Measurements from ENCODE around the gene MSANTD2. TPM values are rescaled to one million over a fixed set of nuclear protein-coding genes. Genes with fewer than 3 reads are reported as not detected.

Gene MSANTD2
- polyA plus RNA-seq, 4 donors = 24.3 to 47.6 (median 33.8) TPM

- no peak for DNase-seq (ENCODE audit: low read depth in 4 of 4, low spot score in 2 of 4)
Measured at GRCh38 chr11:124756033-124756752, 44.0 kb downstream of the MSANTD2 start.

- no peak for DNase-seq (ENCODE audit: low read depth in 4 of 4, low spot score in 2 of 4)
Measured at GRCh38 chr11:124754710-124755109, 45.5 kb downstream of the MSANTD2 start.

- DNase-seq (ENCODE audit: low read depth in 4 of 4, low spot score in 2 of 4) = no peak
Measured at GRCh38 chr11:124754309-124754708, 45.9 kb downstream of the MSANTD2 start.

GRCh38 chr11:124753624-124754023 lies 46.6 kb downstream of the MSANTD2 start:
- no peak for DNase-seq (ENCODE audit: low read depth in 4 of 4, low spot score in 2 of 4)

- DNase-seq (ENCODE audit: low read depth in 4 of 4, low spot score in 2 of 4) = no peak
Measured at GRCh38 chr11:124753205-124753604, 47.0 kb downstream of the MSANTD2 start.

GRCh38 chr11:124752471-124753102 lies 47.6 kb downstream of the MSANTD2 start:
- DNase-seq (ENCODE audit: low read depth in 4 of 4, low spot score in 2 of 4) = no peak

- DNase-seq (ENCODE audit: low read depth in 4 of 4, low spot score in 2 of 4) = no peak
Measured at GRCh38 chr11:124751741-124752470, 48.3 kb downstream of the MSANTD2 start, which contains the start of gene VSIG2. Gene VSIG2 (minus strand): TSS chr11:124752255. CDS start chr11:124752137, 118 bp downstream.

- DNase-seq (ENCODE audit: low read depth in 4 of 4, low spot score in 2 of 4) = no peak
Measured at GRCh38 chr11:124751391-124751740, 48.8 kb downstream of the MSANTD2 start.

- DNase-seq (ENCODE audit: low read depth in 4 of 4, low spot score in 2 of 4) = no peak
Measured at GRCh38 chr11:124749912-124750311, 50.3 kb downstream of the MSANTD2 start.

- no peak for DNase-seq (ENCODE audit: low read depth in 4 of 4, low spot score in 2 of 4)
Measured at GRCh38 chr11:124748481-124749343, 51.5 kb downstream of the MSANTD2 start.

GRCh38 chr11:124748100-124748418 lies 52.1 kb downstream of the MSANTD2 start:
- DNase-seq (ENCODE audit: low read depth in 4 of 4, low spot score in 2 of 4) = no peak

- DNase-seq (ENCODE audit: low read depth in 4 of 4, low spot score in 2 of 4) = no peak
Measured at GRCh38 chr11:124747406-124748099, 52.7 kb downstream of the MSANTD2 start.

GRCh38 chr11:124746621-124747243 lies 53.5 kb downstream of the MSANTD2 start:
- DNase-seq (ENCODE audit: low read depth in 4 of 4, low spot score in 2 of 4) = no peak

GRCh38 chr11:124745835-124746620 lies 54.2 kb downstream of the MSANTD2 start:
- DNase-seq (ENCODE audit: low read depth in 4 of 4, low spot score in 2 of 4) = no peak

GRCh38 chr11:124745270-124745834 lies 54.9 kb downstream of the MSANTD2 start:
- no peak for DNase-seq (ENCODE audit: low read depth in 4 of 4, low spot score in 2 of 4)

- no peak for DNase-seq (ENCODE audit: low read depth in 4 of 4, low spot score in 2 of 4)
Measured at GRCh38 chr11:124743050-124743449, 57.2 kb downstream of the MSANTD2 start.

- no peak for DNase-seq (ENCODE audit: low read depth in 4 of 4, low spot score in 2 of 4)
Measured at GRCh38 chr11:124742555-124742954, 57.7 kb downstream of the MSANTD2 start.

- DNase-seq (ENCODE audit: low read depth in 4 of 4, low spot score in 2 of 4) = no peak
Measured at GRCh38 chr11:124740277-124740882, 59.8 kb downstream of the MSANTD2 start.

Measured in left renal cortex interstitium (tissue), 4 donors.